Left lung (tissue), 10 donors: ENCODE data around the gene WFS1. TPM values are rescaled to one million over a fixed set of nuclear protein-coding genes. Genes with fewer than 3 reads are reported as not detected.

Experiments used
- ATAC-seq: fragments of 200-7000 bp; cut with Tn5 transposase; one replicate; pipeline ENCODE4 v1.9.1; 2020; ENCODE audit warnings: moderate library complexity
- DNase-seq, 4 donors: peaks; one replicate each; pipeline ENCODE4 v3.0.0-alpha.2; 2013 to 2020
- H3K27ac ChIP-seq, 2 donors: fragments of 200-600 bp; sonication (generic) in 1 of 2; one replicate each; pipeline versions ENCODE4 v1.5.0 to v1.8.0; 2020 to 2021
- H3K27me3 ChIP-seq, 2 donors: fragments of 200-600 bp; sonication (generic) in 1 of 2; one replicate each; pipeline versions ENCODE4 v1.5.0 to v1.8.0; 2020 to 2021
- H3K36me3 ChIP-seq, 2 donors: fragments of 200-600 bp; sonication (generic) in 1 of 2; one replicate each; pipeline versions ENCODE4 v1.5.0 to v1.8.0; 2020 to 2021
- H3K4me1 ChIP-seq, 2 donors: fragments of 200-600 bp; one replicate each; pipeline ENCODE4 v1.8.0; 2021
- H3K4me3 ChIP-seq, 2 donors: fragments of 200-600 bp; sonication (generic) in 1 of 2; one replicate each; pipeline versions ENCODE4 v1.5.0 to v1.8.0; 2020 to 2021; ENCODE audit warnings: mild to moderate bottlenecking in 1 of 2
- H3K9me3 ChIP-seq, 2 donors: fragments of 200-600 bp; sonication (generic) in 1 of 2; one replicate each; pipeline versions ENCODE4 v1.5.0 to v1.8.0; 2020 to 2021
- intact Hi-C, 2 donors: fragments of 100-400 bp; cut with DNase I; formaldehyde crosslinking; loops; one replicate each; pipeline versions ENCODE4 v1.11.2 to v1.14.2; 2022
- polyA plus RNA-seq, 6 donors: library from polyadenylated mRNA; unstranded; fragments of 120-200 nt; gene quantifications; one replicate each; pipeline ENCODE4 v1.2.1, GENCODE V29; 2013; ENCODE audit not compliant: insufficient read length in 6 of 6
- total RNA-seq, 2 donors: library from RNA; stranded (reverse); fragmentation: NEBNext Ultra II Directional; extraction: Animal tissue kit (Norgen Biotek cat#: 25700); gene quantifications; one replicate each; pipeline ENCODE4 v1.2.1, GENCODE V29; 2021
- TF ChIP-seq, protein P1 (sequence below), 2 donors: fragments of 200-600 bp; sonication (generic) in 1 of 2; IDR thresholded peaks; one replicate each; pipeline versions ENCODE4 v1.5.0 to v1.8.0; 2021; ENCODE audit warnings: antibody characterized with exemption in 2 of 2
- donor health status: DM: no; HTN: yes; CAD: no.
- donor health status: DM: no; HTN: no; CAD: no.

The WFS1 gene
- total and polyA plus RNA-seq, 8 donors, result 33.8 to 103 (median 39.9) TPM

DNA sequence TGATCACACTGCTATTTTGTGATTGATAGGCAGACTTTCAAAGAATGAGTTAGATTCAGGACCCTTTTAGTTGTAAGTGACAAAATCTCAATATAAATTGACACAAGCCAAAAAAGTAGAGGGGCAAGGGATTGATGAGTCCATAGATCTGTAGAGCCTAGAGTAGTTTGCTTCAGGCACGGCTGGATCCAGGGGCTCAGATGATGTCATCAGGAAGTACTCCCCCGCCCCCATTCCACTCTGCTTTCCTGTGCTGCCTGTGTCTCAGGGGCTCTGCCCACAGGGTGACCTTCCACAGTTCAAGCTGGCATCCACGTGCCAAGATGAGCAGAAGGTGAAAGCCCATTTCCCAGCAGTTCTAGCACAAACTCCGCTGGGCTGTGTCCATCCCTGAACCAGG lies 13.6 kb downstream of the WFS1 start:
- TF ChIP-seq, protein P1, sequence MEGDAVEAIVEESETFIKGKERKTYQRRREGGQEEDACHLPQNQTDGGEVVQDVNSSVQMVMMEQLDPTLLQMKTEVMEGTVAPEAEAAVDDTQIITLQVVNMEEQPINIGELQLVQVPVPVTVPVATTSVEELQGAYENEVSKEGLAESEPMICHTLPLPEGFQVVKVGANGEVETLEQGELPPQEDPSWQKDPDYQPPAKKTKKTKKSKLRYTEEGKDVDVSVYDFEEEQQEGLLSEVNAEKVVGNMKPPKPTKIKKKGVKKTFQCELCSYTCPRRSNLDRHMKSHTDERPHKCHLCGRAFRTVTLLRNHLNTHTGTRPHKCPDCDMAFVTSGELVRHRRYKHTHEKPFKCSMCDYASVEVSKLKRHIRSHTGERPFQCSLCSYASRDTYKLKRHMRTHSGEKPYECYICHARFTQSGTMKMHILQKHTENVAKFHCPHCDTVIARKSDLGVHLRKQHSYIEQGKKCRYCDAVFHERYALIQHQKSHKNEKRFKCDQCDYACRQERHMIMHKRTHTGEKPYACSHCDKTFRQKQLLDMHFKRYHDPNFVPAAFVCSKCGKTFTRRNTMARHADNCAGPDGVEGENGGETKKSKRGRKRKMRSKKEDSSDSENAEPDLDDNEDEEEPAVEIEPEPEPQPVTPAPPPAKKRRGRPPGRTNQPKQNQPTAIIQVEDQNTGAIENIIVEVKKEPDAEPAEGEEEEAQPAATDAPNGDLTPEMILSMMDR (IDR thresholded peaks at IDR 0.05), result no peak
- intact Hi-C loops, result no loop called here
- peak in 1 of 4 donors; percentile 8 for DNase-seq
- Histone ChIP-seq H3K27ac (no peak overlapping the region), H3K36me3 (peaks cover 0 to 26% of the 10 kb centered on the region in 2 donors), H3K9me3 (no peaks in the 10 kb centered on the region), H3K4me1 (peaks cover 9 to 29% of the 10 kb centered on the region in 2 donors), H3K27me3 (no peaks in the 10 kb centered on the region), H3K4me3 (no peak overlapping the region)
- ATAC-seq, result no peak

DNA sequence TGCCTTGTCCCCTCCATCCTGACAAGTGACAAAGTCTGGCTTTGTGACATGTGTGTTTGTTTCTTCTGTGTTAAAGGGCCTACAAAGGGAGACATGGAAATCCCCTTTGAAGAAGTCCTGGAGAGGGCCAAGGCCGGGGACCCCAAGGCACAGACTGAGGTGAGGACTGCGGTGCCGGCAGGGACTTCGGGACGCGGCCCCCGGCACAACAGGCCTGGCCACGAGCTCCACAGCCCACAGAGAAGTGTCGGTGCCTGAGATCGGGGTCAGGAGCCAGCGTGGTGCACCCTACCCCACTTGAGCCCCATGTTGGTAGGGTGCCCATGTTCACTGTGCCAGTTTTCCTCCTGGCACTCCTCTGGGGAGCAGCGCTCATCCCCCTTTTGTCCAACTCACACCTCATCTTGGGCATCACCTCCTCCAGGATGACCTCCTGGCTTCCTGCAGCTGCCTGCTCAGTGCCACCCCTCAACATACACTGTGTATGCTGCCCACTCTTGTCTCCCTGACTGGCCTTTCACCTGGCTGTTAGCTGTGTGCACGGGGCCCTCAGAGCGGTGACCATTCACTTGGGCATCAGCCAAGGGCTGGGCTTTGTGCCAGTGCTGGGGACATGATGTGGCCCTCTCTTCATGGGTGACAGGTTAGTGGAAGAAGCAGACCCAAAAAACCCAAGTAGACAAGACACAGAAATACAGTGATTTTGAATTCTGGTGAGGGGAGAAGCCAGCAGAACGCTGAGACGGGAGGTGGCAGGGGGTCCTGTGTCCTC lies 17.6 kb downstream of the WFS1 start:
- ATAC-seq (no peak), DNase-seq (peak in 1 of 4 donors; percentile 69)
- no peak overlapping the region for H3K27ac ChIP-seq
- TF ChIP-seq, protein P1 (IDR thresholded peaks at IDR 0.05), result no peak
- no peak overlapping the region for H3K4me3 ChIP-seq
- peaks cover 0 to 44% of the 10 kb centered on the region in 2 donors for H3K36me3 ChIP-seq
- no peaks in the 10 kb centered on the region for H3K9me3 ChIP-seq
- no peaks in the 10 kb centered on the region for H3K27me3 ChIP-seq
- peaks cover 4 to 8% of the 10 kb centered on the region in 2 donors for H3K4me1 ChIP-seq
- intact Hi-C loops, result no loop called here

DNA sequence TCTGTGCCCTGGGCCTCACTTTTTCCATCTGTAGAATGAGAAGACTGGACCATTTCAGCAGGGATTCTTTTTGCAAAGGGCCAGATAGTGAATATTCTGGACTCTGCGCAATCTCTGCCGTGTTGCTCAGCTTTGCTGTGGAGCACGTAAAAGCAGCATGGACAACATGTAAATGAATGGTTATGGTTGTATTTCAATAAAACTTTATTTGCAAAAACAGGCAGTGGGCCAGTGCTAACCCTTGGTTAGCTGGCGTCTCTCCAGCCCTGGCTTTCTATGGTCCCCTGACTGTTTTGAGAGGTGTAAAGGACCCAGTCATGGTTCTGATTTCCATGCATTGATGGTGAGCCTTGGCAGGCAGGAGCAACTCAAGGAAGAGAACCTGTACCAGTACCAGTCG lies 18.7 kb downstream of the WFS1 start:
- ATAC-seq (no peak), DNase-seq (no peak)
- H3K4me1 ChIP-seq, result no peaks in the 10 kb centered on the region
- no peak overlapping the region for H3K4me3 ChIP-seq
- no peaks in the 10 kb centered on the region for H3K9me3 ChIP-seq
- TF ChIP-seq, protein P1 (IDR thresholded peaks at IDR 0.05), result no peak
- no peak overlapping the region for H3K27ac ChIP-seq
- H3K27me3 ChIP-seq, result no peaks in the 10 kb centered on the region
- intact Hi-C loops, result no loop called here
- H3K36me3 ChIP-seq, result peaks cover 0 to 44% of the 10 kb centered on the region in 2 donors

DNA sequence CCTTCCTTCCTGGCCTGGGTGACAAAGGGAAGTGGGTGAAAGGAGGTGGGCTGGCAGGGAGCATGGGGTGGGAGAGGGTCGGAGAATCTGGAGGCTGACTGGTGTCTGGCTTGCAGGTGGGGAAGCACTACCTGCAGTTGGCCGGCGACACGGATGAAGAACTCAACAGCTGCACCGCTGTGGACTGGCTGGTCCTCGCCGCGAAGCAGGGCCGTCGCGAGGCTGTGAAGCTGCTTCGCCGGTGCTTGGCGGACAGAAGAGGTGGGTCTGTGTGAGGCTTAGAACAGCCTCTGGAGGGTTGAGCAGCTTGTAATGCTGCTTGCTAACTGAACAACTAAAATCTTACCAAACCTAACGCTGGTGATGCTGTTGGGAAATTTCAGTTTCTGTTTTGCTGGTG lies 19.2 kb downstream of the WFS1 start:
- intact Hi-C loops, result no loop called here
- Histone ChIP-seq H3K27ac (no peak overlapping the region), H3K27me3 (no peaks in the 10 kb centered on the region), H3K4me1 (no peaks in the 10 kb centered on the region), H3K36me3 (peaks cover 0 to 45% of the 10 kb centered on the region in 2 donors), H3K9me3 (no peaks in the 10 kb centered on the region), H3K4me3 (no peak overlapping the region)
- DNase-seq (peak in 1 of 4 donors; percentile 79), ATAC-seq (no peak)
- TF ChIP-seq, protein P1 (IDR thresholded peaks at IDR 0.05), result no peak

DNA sequence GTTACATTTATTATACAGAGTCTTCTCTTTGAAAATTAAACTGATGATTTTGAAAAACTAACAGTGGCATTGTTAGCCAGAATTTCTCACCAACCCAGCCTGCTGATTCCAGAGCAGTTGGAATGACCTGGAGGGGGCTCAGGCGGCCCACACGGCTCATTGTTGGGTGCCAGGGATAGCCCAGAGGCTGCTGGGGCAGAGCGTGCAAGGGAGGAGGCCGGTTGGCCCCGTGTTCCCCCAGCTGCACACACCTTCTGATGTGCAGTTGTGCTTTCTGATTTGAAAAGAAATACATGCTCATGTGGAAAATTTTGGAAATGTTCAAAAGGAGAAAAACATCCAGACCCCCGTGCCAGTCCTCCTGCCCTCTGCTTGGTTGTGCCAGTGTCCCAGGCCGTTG lies 20.6 kb downstream of the WFS1 start:
- TF ChIP-seq, protein P1 (IDR thresholded peaks at IDR 0.05), result no peak
- peaks cover 0 to 57% of the 10 kb centered on the region in 2 donors for H3K36me3 ChIP-seq
- no peaks in the 10 kb centered on the region for H3K9me3 ChIP-seq
- DNase-seq (peak in 1 of 4 donors; percentile 72), ATAC-seq (no peak)
- no peaks in the 10 kb centered on the region for H3K27me3 ChIP-seq
- H3K4me3 ChIP-seq, result no peak overlapping the region
- intact Hi-C loops, result no loop called here
- no peak overlapping the region for H3K27ac ChIP-seq
- H3K4me1 ChIP-seq, result no peaks in the 10 kb centered on the region
